Endothelial cell of umbilical vein (primary cell): ENCODE data around the gene SGK1. TPM values are rescaled to one million over a fixed set of nuclear protein-coding genes. Genes with fewer than 3 reads are reported as not detected.

Experiments used
- BruUV-seq: library from RNA; stranded (reverse); fragments of 400-500 nt; replicated peaks from 2 replicates; lab custom pipeline; 2021; lab: Mats Ljungman, UMichigan
- CTCF ChIA-PET: fragments of 300-600, 350-600 bp; sonication (Branson Sonifier 250); formaldehyde crosslinking; loops from one replicate; lab custom pipeline; 2021; ENCODE audit warnings: antibody characterized with exemption, inconsistent platforms; lab: Charles Lee
- POLR2A ChIA-PET: fragments of 300-600, 350-600 bp; sonication (Branson Sonifier 250); formaldehyde crosslinking; loops from one replicate; lab custom pipeline; 2021; ENCODE audit warnings: antibody characterized with exemption, inconsistent platforms; lab: Charles Lee
- DNase-seq: peaks from one replicate; pipeline ENCODE4 v3.0.0-alpha.2; 2011; ENCODE audit warnings: low read depth, low spot score
- FAIRE-seq: peaks from 2 replicates; lab custom pipeline; 2011; peaks lifted over from hg19 to GRCh38; lab: Jason Lieb, UNC
- H2AFZ ChIP-seq: 2 replicates; pipeline ENCODE4 v1.6.0; 2012; ENCODE audit warnings: low read depth, low read length, control low read depth, inconsistent platforms
- H3K27ac ChIP-seq: 2 replicates; pipeline ENCODE4 v1.5.1; 2011; ENCODE audit warnings: low read depth, mild to moderate bottlenecking, control low read depth, low read length, moderate library complexity; ENCODE audit not compliant: insufficient read depth
- H3K27me3 ChIP-seq, 2 experiments: 2 replicates each; pipeline versions ENCODE4 v1.6.0 to v1.6.1; 2011; ENCODE audit warnings: low read length in 2 of 2, mixed read lengths in 1 of 2; ENCODE audit not compliant: control insufficient read depth in 2 of 2, insufficient read depth in 2 of 2
- H3K36me3 ChIP-seq, 2 experiments: 2 replicates in 1 of 2; 3 replicates in 1 of 2; pipeline ENCODE4 v1.5.1; 2011; ENCODE audit warnings: low read length in 2 of 2, mild to moderate bottlenecking in 1 of 2, moderate library complexity in 1 of 2; ENCODE audit not compliant: control insufficient read depth in 2 of 2, insufficient read depth in 2 of 2; ENCODE audit errors: extremely low read depth in 1 of 2
- H3K4me1 ChIP-seq: 3 replicates; pipeline ENCODE4 v1.5.1; 2011; ENCODE audit warnings: mild to moderate bottlenecking, low read length; ENCODE audit not compliant: control insufficient read depth, insufficient read depth; ENCODE audit errors: extremely low read depth
- H3K4me2 ChIP-seq: 2 replicates; pipeline ENCODE4 v1.6.1; 2011; ENCODE audit warnings: low read length, control low read depth, mixed read lengths; ENCODE audit not compliant: insufficient read depth
- H3K4me3 ChIP-seq, 3 experiments: fragments of 200-600 bp in 1 of 3; sonication (generic), shearing (Covaris generic) in 1 of 3; replicated peaks in 1 of 3; 2 replicates each; pipeline ENCODE4 v1.5.1; 2011 to 2016; ENCODE audit warnings: control low read depth in 3 of 3, low read length in 3 of 3, mild to moderate bottlenecking in 2 of 3, inconsistent platforms in 1 of 3, low read depth in 1 of 3, moderate library complexity in 1 of 3; ENCODE audit not compliant: insufficient read depth in 1 of 3
- H3K79me2 ChIP-seq: 2 replicates; pipeline ENCODE4 v1.6.0; 2012; ENCODE audit warnings: low read length, inconsistent platforms; ENCODE audit not compliant: control insufficient read depth, insufficient read depth
- H3K9ac ChIP-seq: replicated peaks from 2 replicates; pipeline ENCODE3; 2011; ENCODE audit warnings: low read length, control low read depth; ENCODE audit not compliant: insufficient read depth; ENCODE audit errors: extremely low read depth
- H3K9me1 ChIP-seq: replicated peaks from 3 replicates; pipeline ENCODE4 v1.6.0; 2011; ENCODE audit warnings: mild to moderate bottlenecking, low read length; ENCODE audit not compliant: control insufficient read depth, insufficient read depth; ENCODE audit errors: extremely low read depth
- H3K9me3 ChIP-seq: replicated peaks from 2 replicates; pipeline ENCODE4 v1.5.1; 2012; ENCODE audit warnings: low read length, inconsistent platforms; ENCODE audit not compliant: control insufficient read depth, insufficient read depth
- H4K20me1 ChIP-seq: replicated peaks from 2 replicates; pipeline ENCODE3; 2011; ENCODE audit warnings: mild to moderate bottlenecking, low read length; ENCODE audit not compliant: control insufficient read depth, insufficient read depth; ENCODE audit errors: extremely low read depth
- CTCF ChIP-seq, 2 donors: IDR thresholded peaks; 1 replicate in 1 of 2; 2 replicates in 1 of 2; pipeline ENCODE4 v1.5.1; 2011; ENCODE audit warnings: low read length in 2 of 2, mild to moderate bottlenecking in 2 of 2, moderate library complexity in 2 of 2, control low read depth in 1 of 2, inconsistent platforms in 1 of 2, low read depth in 1 of 2; ENCODE audit not compliant: insufficient read depth in 1 of 2; ENCODE audit errors: extremely low read depth in 1 of 2
- EZH2 ChIP-seq: IDR thresholded peaks from 2 replicates; pipeline ENCODE4 v1.6.1; 2012; ENCODE audit warnings: borderline replicate concordance, low read depth, mild to moderate bottlenecking, moderate library complexity, low read length, inconsistent platforms; ENCODE audit not compliant: severe bottlenecking
- FOS ChIP-seq: IDR thresholded peaks from 2 replicates; pipeline ENCODE4 v1.6.1; 2011; ENCODE audit warnings: mild to moderate bottlenecking, low read length, moderate library complexity, borderline replicate concordance; ENCODE audit not compliant: insufficient read depth
- JUN ChIP-seq: IDR thresholded peaks from 2 replicates; pipeline ENCODE4 v1.6.1; 2011; ENCODE audit warnings: borderline replicate concordance, low read depth; ENCODE audit not compliant: insufficient read length, insufficient read depth
- MAX ChIP-seq: IDR thresholded peaks from 2 replicates; pipeline ENCODE4 v1.6.1; 2011; ENCODE audit not compliant: insufficient read depth, insufficient read length
- POLR2A ChIP-seq: IDR thresholded peaks from 2 replicates; pipeline ENCODE4 v1.6.1; 2012; ENCODE audit warnings: low read depth, mild to moderate bottlenecking, control low read depth, low read length
- POLR2AphosphoS5 ChIP-seq: IDR thresholded peaks from 2 replicates; pipeline ENCODE4 v1.6.1; 2012; ENCODE audit warnings: low read depth, mild to moderate bottlenecking, control low read depth, low read length, moderate library complexity; ENCODE audit not compliant: insufficient read depth
- dilution Hi-C: fragments of 300-500 bp; cut with MboI; formaldehyde crosslinking; loops from one replicate; pipeline ENCODE4 v1.15.0; 2019; ENCODE audit warnings: low sequenced_read_pairs; ENCODE audit not compliant: extremely low pct_ligation_motif_present
- intact Hi-C: fragments of 100-400 bp; cut with micrococcal nuclease; formaldehyde crosslinking; loops from one replicate; pipeline ENCODE4 v1.10.0; 2022
- polyA plus RNA-seq, 4 experiments: library from polyadenylated mRNA; depleted of rRNA in 3 of 4; stranded (reverse) in 3 of 4; unstranded in 1 of 4; fragments of >200 nt; gene quantifications; 2 replicates each; pipeline versions ENCODE4 v1.2.1 to v1.2.3, GENCODE V29; 2011 to 2012; ENCODE audit warnings: missing spikeins in 1 of 4
- total RNA-seq: library from RNA; stranded (reverse); gene quantifications from 2 replicates; pipeline ENCODE4 v1.2.3, GENCODE V29; 2021

The SGK1 gene
- total and polyA plus RNA-seq, 2 donors (not counting 3 experiments of a cell fraction or from before 2014, with no cell fraction given) = 121 to 128 TPM

GRCh38 chr6:134233180-134233955 lies 84.5 kb downstream of the SGK1 start:
- no peak overlapping the region for H3K4me3 ChIP-seq
- no peak overlapping the region for H3K27ac ChIP-seq
- no peaks in the 10 kb centered on the region for H3K9me3 ChIP-seq
- ChIA-PET POLR2A (no interaction called here), CTCF (interaction anchor here (1.2 kb wide), 1 partner anchor 590 kb away, joined by 3 read pairs; no protein-coding TSS in a partner anchor)
- no peak overlapping the region for H3K4me2 ChIP-seq
- H3K79me2 ChIP-seq = no peaks in the 10 kb centered on the region
- BruUV-seq = no TSS peak
- H3K36me3 ChIP-seq = no peaks in the 10 kb centered on the region
- no peak overlapping the region for H2AFZ ChIP-seq
- H3K27me3 ChIP-seq = no peaks in the 10 kb centered on the region
- intact Hi-C loops = no loop called here
- no peak overlapping the region for H3K9ac ChIP-seq
- FAIRE-seq = no peak
- no peaks in the 10 kb centered on the region for H4K20me1 ChIP-seq
- no peak for DNase-seq
- no peaks in the 10 kb centered on the region for H3K9me1 ChIP-seq
- TF ChIP-seq MAX (no peak), EZH2 (no peak)
- peaks cover 14% of the 10 kb centered on the region for H3K4me1 ChIP-seq
- dilution Hi-C loops = no loop called here

GRCh38 chr6:134230940-134231339 lies 87.0 kb downstream of the SGK1 start:
- ChIA-PET POLR2A (no interaction called here), CTCF (no interaction called here)
- H4K20me1 ChIP-seq = no peaks in the 10 kb centered on the region
- FAIRE-seq = no peak
- no peak for DNase-seq
- no peaks in the 10 kb centered on the region for H3K79me2 ChIP-seq
- no peaks in the 10 kb centered on the region for H3K36me3 ChIP-seq
- peaks cover 8% of the 10 kb centered on the region for H3K4me1 ChIP-seq
- H3K4me3 ChIP-seq = no peak overlapping the region
- BruUV-seq = no TSS peak
- no peaks in the 10 kb centered on the region for H3K27me3 ChIP-seq
- H3K9me1 ChIP-seq = no peaks in the 10 kb centered on the region
- no peak overlapping the region for H3K4me2 ChIP-seq
- intact Hi-C loops (no loop called here), dilution Hi-C loops (no loop called here)
- no peak overlapping the region for H3K9ac ChIP-seq
- TF ChIP-seq FOS (no peak), CTCF (IDR thresholded peaks at IDR 0.05; ENCODE audit: extremely low read depth in 1 of 2, insufficient read depth in 1 of 2, low read depth in 1 of 2, low read length in 2 of 2) (no peak), POLR2A (no peak), MAX (no peak), POLR2AphosphoS5 (no peak), JUN (no peak)
- no peaks in the 10 kb centered on the region for H3K9me3 ChIP-seq
- no peak overlapping the region for H3K27ac ChIP-seq
- no peak overlapping the region for H2AFZ ChIP-seq
